ENCODE data around the gene BASP1.
"Not testable (repeated sequence)": the region's sequence is repeated elsewhere in the genome, so short reads cannot be mapped to it uniquely, and the experiment has no call there.

The BASP1 gene

GRCh38 chr5:17186256-17186655, 31.2 kb upstream of the BASP1 start:
- Histone ChIP-seq H3K9me3 (ENCODE audit: insufficient read depth, low read length) (no peaks in the 10 kb centered on the region), H3K4me3 (ENCODE audit: insufficient read length, low read depth) (no peak overlapping the region), H3K36me3 (ENCODE audit: insufficient read depth, insufficient read length, low read length) (no peaks in the 10 kb centered on the region), H3K9ac (ENCODE audit: insufficient read length, low read depth) (no peak overlapping the region), H3K27me3 (ENCODE audit: insufficient read depth, insufficient read length) (no peaks in the 10 kb centered on the region), H3K4me1 (ENCODE audit: insufficient read depth, insufficient read length) (no peaks in the 10 kb centered on the region)
- no peak for DNase-seq (ENCODE audit: low read depth, low spot score)
- TF ChIP-seq ZNF274 (IDR thresholded peaks at IDR 0.05; ENCODE audit: low read depth, low read length), result no peak
- no peak for TF ChIP-seq SUZ12 (IDR thresholded peaks at IDR 0.05; ENCODE audit: extremely low read depth, insufficient read depth, insufficient read length)
- no peak for TF ChIP-seq YY1 (IDR thresholded peaks at IDR 0.05; ENCODE audit: insufficient read depth, insufficient read length)

GRCh38 chr5:17187011-17187785, 30.2 kb upstream of the BASP1 start:
- Histone ChIP-seq H3K27me3 (ENCODE audit: insufficient read depth, insufficient read length) (no peaks in the 10 kb centered on the region), H3K4me1 (ENCODE audit: insufficient read depth, insufficient read length) (no peaks in the 10 kb centered on the region), H3K36me3 (ENCODE audit: insufficient read depth, insufficient read length, low read length) (no peaks in the 10 kb centered on the region), H3K4me3 (ENCODE audit: insufficient read length, low read depth) (no peak overlapping the region), H3K9me3 (ENCODE audit: insufficient read depth, low read length) (no peaks in the 10 kb centered on the region), H3K9ac (ENCODE audit: insufficient read length, low read depth) (no peak overlapping the region)
- no peak for DNase-seq (ENCODE audit: low read depth, low spot score)
- no peak for TF ChIP-seq ZNF274 (IDR thresholded peaks at IDR 0.05; ENCODE audit: low read depth, low read length)
- no peak for TF ChIP-seq SUZ12 (IDR thresholded peaks at IDR 0.05; ENCODE audit: extremely low read depth, insufficient read depth, insufficient read length)
- TF ChIP-seq YY1 (IDR thresholded peaks at IDR 0.05; ENCODE audit: insufficient read depth, insufficient read length), result no peak

GRCh38 chr5:17187786-17188170, 29.7 kb upstream of the BASP1 start:
- H3K36me3 ChIP-seq (ENCODE audit: insufficient read depth, insufficient read length, low read length), result no peaks in the 10 kb centered on the region
- H3K9ac ChIP-seq (ENCODE audit: insufficient read length, low read depth), result no peak overlapping the region
- no peaks in the 10 kb centered on the region for H3K4me1 ChIP-seq (ENCODE audit: insufficient read depth, insufficient read length)
- DNase-seq (ENCODE audit: low read depth, low spot score), result no peak
- TF ChIP-seq ZNF274 (IDR thresholded peaks at IDR 0.05; ENCODE audit: low read depth, low read length), result no peak
- no peak for TF ChIP-seq SUZ12 (IDR thresholded peaks at IDR 0.05; ENCODE audit: extremely low read depth, insufficient read depth, insufficient read length)
- no peak for TF ChIP-seq YY1 (IDR thresholded peaks at IDR 0.05; ENCODE audit: insufficient read depth, insufficient read length)
- H3K4me3 ChIP-seq (ENCODE audit: insufficient read length, low read depth), result no peak overlapping the region
- H3K9me3 ChIP-seq (ENCODE audit: insufficient read depth, low read length), result no peaks in the 10 kb centered on the region
- H3K27me3 ChIP-seq (ENCODE audit: insufficient read depth, insufficient read length), result no peaks in the 10 kb centered on the region

- Histone ChIP-seq H3K9me3 (ENCODE audit: insufficient read depth, low read length) (no peaks in the 10 kb centered on the region), H3K4me3 (ENCODE audit: insufficient read length, low read depth) (no peak overlapping the region), H3K4me1 (ENCODE audit: insufficient read depth, insufficient read length) (no peaks in the 10 kb centered on the region), H3K36me3 (ENCODE audit: insufficient read depth, insufficient read length, low read length) (no peaks in the 10 kb centered on the region), H3K27me3 (ENCODE audit: insufficient read depth, insufficient read length) (no peaks in the 10 kb centered on the region), H3K9ac (ENCODE audit: insufficient read length, low read depth) (no peak overlapping the region)
- peak; percentile 77 for DNase-seq (ENCODE audit: low read depth, low spot score)
- no peak for TF ChIP-seq SUZ12 (IDR thresholded peaks at IDR 0.05; ENCODE audit: extremely low read depth, insufficient read depth, insufficient read length)
- no peak for TF ChIP-seq ZNF274 (IDR thresholded peaks at IDR 0.05; ENCODE audit: low read depth, low read length)
- no peak for TF ChIP-seq YY1 (IDR thresholded peaks at IDR 0.05; ENCODE audit: insufficient read depth, insufficient read length)
These were observed 27.9 kb upstream of the BASP1 start for GRCh38 chr5:17189381-17190036.

DNA sequence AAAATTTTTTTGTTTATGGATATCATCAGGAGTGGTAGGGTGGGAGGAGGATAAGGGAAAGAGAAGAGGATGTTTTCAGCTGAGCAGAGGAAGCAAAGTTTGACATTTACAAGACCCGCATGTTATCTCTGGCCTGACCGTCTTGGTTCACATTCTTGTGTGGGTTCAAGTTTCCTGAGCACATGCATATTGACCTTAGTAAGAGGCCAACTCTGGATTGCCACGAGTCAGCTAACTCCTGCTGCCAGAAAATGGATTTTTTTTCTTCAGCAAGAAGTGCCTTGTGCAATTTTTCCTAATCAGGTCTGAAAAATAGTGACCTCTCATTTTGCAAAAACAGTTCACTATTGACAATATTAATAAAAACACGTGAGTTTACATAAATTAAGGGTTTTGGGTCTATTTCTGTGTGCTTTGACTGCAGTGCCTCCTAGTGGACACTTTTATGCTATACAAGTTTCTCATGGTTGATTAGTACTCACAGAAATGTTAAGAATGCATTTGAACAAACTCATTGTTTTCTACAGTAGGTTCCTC, 27.1 kb upstream of the BASP1 start:
- peak; percentile 55 for DNase-seq (ENCODE audit: low read depth, low spot score)
- no peaks in the 10 kb centered on the region for H3K4me1 ChIP-seq (ENCODE audit: insufficient read depth, insufficient read length)
- TF ChIP-seq SUZ12 (IDR thresholded peaks at IDR 0.05; ENCODE audit: extremely low read depth, insufficient read depth, insufficient read length) (no peak), ZNF274 (IDR thresholded peaks at IDR 0.05; ENCODE audit: low read depth, low read length) (no peak), YY1 (IDR thresholded peaks at IDR 0.05; ENCODE audit: insufficient read depth, insufficient read length) (no peak)
- H3K27me3 ChIP-seq (ENCODE audit: insufficient read depth, insufficient read length), result no peaks in the 10 kb centered on the region
- H3K36me3 ChIP-seq (ENCODE audit: insufficient read depth, insufficient read length, low read length), result no peaks in the 10 kb centered on the region
- no peaks in the 10 kb centered on the region for H3K9me3 ChIP-seq (ENCODE audit: insufficient read depth, low read length)
- H3K4me3 ChIP-seq (ENCODE audit: insufficient read length, low read depth), result no peak overlapping the region
- H3K9ac ChIP-seq (ENCODE audit: insufficient read length, low read depth), result no peak overlapping the region

GRCh38 chr5:17190799-17191391, 26.5 kb upstream of the BASP1 start:
- H3K36me3 ChIP-seq (ENCODE audit: insufficient read depth, insufficient read length, low read length), result no peaks in the 10 kb centered on the region
- H3K9ac ChIP-seq (ENCODE audit: insufficient read length, low read depth), result no peak overlapping the region
- no peaks in the 10 kb centered on the region for H3K4me1 ChIP-seq (ENCODE audit: insufficient read depth, insufficient read length)
- no peaks in the 10 kb centered on the region for H3K9me3 ChIP-seq (ENCODE audit: insufficient read depth, low read length)
- TF ChIP-seq SUZ12 (IDR thresholded peaks at IDR 0.05; ENCODE audit: extremely low read depth, insufficient read depth, insufficient read length) (no peak), YY1 (IDR thresholded peaks at IDR 0.05; ENCODE audit: insufficient read depth, insufficient read length) (no peak), ZNF274 (IDR thresholded peaks at IDR 0.05; ENCODE audit: low read depth, low read length) (no peak)
- no peaks in the 10 kb centered on the region for H3K27me3 ChIP-seq (ENCODE audit: insufficient read depth, insufficient read length)
- DNase-seq (ENCODE audit: low read depth, low spot score), result no peak
- H3K4me3 ChIP-seq (ENCODE audit: insufficient read length, low read depth), result no peak overlapping the region

- not testable (repeated sequence) for H3K4me1 ChIP-seq (ENCODE audit: insufficient read depth, insufficient read length); DNase-seq (ENCODE audit: low read depth, low spot score); H3K9me3 ChIP-seq (ENCODE audit: insufficient read depth, low read length); H3K9ac ChIP-seq (ENCODE audit: insufficient read length, low read depth); H3K27me3 ChIP-seq (ENCODE audit: insufficient read depth, insufficient read length); H3K4me3 ChIP-seq (ENCODE audit: insufficient read length, low read depth); H3K36me3 ChIP-seq (ENCODE audit: insufficient read depth, insufficient read length, low read length)
These were observed 25.9 kb upstream of the BASP1 start for GRCh38 chr5:17191574-17191973.
